GM19467 (cell line): ENCODE data around the gene OSBPL10.
A peak's percentile ranks its signal among the peaks of the same experiment; 100 is the strongest.

Experiments used
- ATAC-seq: cut with Tn5 transposase; IDR thresholded peaks from one replicate; pipeline ENCODE4 v1.9.1; 2021; ENCODE audit warnings: mild to moderate bottlenecking, moderate library complexity; ENCODE audit not compliant: unreplicated experiment

Gene OSBPL10

GRCh38 chr3:31959951-31960792 lies 20.9 kb downstream of the OSBPL10 start:
- ATAC-seq = peak; percentile 35

DNA sequence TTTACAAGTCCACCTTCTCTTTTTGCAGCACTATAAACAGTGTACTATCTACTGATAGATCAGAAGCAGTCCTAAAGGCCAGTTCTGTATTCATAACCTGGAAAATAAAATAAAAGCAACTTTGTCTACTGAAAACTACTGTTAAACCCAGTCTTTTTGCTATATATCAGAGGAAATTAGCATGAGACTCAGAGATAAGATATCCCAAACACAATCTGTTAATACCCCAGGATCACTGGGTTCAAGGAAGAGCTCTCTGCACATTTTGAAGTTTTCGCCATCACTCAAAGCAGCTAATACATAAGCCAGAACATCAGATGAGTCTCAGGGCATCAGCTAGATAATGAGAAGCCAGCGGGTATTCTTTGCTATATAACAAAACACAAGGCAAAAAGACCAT lies 21.8 kb downstream of the OSBPL10 start:
- ATAC-seq = no peak

DNA sequence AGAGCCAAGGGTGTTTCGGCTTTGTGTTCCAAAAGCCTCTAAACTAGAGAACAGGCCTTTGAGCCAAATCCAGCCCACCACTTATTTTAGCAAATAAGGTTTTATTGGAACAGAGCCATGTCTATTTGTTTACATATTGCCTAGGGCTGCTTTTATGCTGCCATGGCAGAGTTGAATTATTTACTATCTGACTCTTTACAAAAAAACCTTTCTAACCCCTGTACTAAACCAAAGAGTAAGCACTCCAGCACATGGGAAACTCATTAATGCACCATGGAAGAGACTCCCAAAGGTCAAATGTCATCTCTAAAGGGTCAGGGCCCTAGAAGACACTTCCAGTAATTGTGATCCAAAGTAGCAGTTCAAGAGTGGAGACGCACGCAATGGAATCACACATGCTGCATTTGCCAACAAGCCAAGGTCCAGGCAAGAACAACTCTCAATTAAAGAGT lies 22.3 kb downstream of the OSBPL10 start:
- ATAC-seq = no peak

GRCh38 chr3:31957106-31957505 lies 24.0 kb downstream of the OSBPL10 start:
- no peak for ATAC-seq

- no peak for ATAC-seq
These were observed 25.5 kb downstream of the OSBPL10 start for GRCh38 chr3:31955581-31955980.

DNA sequence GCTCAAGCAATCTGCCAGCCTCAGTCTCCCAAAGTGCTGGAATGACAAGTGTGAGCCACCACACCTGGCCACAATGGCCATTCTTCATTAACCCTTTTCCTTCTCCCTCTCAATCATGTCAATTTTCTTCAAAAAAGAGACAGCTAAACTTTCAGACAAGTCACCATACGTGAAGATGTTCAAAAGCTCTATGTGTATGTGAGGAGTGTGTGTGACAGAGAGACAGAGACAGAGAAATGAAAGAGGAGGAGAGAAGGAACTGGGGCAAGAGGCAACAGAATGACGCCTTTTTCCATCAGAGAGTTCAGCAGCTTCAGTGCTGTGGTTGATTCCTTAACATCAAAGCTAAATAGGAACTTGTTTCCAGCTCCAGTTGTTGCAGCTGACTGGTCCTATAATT lies 27.4 kb downstream of the OSBPL10 start:
- no peak for ATAC-seq

- ATAC-seq = no peak
These were observed 28.0 kb downstream of the OSBPL10 start for GRCh38 chr3:31953091-31953490.

DNA sequence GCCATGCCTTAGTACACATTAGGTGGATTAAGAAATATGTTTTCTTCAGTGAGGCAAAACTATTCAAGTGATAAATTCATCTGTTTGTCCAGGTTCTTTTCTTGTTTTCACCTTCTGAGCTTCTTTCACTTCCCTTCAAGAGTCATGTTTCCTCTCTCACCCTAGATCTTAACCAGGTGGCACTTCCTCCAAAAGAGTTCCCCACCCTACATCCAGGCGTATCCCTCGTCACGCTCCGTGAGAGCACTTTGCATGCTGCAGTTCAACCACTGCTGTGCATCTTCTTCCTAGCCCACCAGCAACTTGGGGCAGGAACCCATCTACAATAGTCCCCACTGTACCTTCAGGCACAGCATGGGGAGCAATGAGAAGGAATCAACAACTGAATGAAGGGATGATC lies 28.9 kb downstream of the OSBPL10 start:
- peak; percentile 91 for ATAC-seq

GRCh38 chr3:31948280-31948679 lies 32.8 kb downstream of the OSBPL10 start:
- ATAC-seq = no peak

DNA sequence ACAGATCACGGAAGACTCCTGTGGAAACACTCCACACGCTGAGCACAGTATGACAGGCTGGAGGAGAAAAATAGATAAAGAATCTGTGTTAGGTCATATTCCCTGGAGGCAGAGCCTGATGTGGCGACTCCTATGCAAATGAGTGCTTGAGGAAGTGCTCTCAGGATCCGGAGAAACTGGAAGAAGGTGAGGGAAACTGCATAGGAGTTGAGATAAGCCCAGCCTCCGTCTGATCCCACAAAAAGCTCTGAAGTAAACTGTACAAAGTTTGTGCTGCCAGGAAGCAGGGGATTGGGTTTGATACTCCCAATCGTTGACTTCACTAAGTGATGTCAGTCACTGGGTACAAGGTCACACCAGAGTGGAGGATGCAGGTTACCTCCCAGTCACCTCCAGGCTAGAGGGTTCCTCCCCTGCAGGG lies 33.4 kb downstream of the OSBPL10 start:
- ATAC-seq = no peak

GRCh38 chr3:31947162-31947561 lies 33.9 kb downstream of the OSBPL10 start:
- no peak for ATAC-seq

DNA sequence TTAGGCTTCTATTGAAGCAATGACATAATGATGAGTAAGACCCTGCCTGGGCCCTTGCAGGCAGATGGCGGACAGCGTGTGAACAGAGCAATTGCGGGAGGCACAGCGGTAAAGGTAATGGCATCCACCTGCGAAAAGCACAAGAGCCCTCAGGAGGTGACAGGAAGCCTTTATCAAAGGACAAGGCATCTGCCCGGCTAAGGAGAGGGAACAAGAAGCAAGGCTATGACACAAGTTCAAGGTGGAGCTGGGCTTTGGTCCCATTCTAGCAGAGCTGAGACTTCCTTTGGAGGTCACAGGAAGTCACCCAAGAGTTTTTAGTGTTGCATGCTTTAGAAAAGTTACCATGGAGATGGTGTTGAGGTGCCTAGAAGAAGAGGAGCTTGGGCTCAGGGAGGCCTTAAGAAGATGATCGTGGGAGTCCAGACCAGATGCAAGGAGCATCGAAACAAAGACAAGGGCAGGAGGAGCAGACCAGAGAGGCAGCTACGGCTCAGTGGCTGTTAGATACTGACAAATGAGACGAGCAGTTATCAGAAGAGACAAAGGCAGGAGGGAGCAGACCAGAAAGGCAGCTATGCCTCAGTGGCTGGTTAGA lies 34.5 kb downstream of the OSBPL10 start:
- no peak for ATAC-seq

DNA sequence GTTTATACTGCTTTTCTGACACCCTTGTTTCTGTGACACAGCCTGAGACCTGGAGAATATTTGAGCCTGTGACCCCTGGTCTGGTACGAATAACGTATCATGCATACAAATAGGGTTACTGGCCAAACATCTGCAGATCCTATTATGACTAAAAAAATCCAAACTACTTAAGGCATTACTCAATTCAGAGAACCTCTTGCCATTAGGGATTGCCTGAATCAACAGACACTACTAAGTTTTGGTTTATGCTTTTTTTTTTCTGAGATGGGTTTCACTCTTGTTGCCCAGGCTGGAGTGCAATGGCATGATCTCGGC lies 35.4 kb downstream of the OSBPL10 start:
- no peak for ATAC-seq

GRCh38 chr3:31943041-31943440 lies 38.0 kb downstream of the OSBPL10 start:
- ATAC-seq = no peak

GRCh38 chr3:31942446-31942845 lies 38.6 kb downstream of the OSBPL10 start:
- ATAC-seq = no peak

DNA sequence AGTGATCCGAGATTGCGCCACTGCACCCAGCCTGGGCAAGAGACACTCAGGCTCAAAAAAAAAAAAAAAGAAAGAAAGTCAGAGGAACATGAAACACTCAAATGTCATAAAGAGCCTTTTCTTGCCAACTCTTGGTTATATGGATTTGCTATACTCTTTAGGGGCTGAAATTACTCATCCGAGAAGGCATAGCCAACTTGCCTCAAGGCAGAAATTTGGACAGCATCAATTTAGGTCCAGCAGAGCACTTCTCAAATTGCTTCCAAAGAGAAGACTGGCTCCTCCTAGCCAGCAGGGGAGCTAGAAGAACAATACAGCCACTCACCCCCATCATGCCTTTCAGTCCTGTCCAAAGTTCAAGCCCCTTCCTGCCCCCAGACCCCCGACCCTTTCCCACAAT lies 43.8 kb downstream of the OSBPL10 start:
- ATAC-seq = no peak

DNA sequence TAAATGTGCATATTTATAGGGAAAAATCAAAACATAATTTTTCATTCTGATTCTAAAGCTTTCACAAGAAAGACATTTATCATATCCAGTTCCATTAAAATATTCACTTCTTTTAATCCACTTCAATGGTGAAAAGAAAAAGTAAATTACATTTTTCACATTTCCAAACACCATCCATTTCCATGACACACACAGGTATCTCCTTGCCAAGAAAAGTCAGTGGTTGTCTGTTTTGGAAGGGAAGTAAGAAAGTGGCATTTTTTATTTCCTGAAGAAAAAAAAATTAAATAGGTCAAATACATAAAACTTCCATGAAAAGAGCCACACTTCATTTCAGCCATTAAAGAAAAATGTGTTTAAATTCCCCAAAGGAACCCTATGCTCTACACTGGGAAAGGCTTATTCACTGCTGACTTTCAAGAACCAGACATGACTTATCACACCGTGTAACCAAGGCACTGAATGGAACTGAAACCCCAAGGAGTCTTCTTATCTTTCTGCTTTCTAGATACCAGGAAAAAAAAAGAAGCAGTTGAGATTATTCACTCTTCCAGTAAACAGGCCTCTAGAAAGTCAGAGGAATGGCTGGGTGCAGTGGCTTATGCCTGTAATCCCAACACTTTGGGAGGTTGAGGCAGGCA lies 44.5 kb downstream of the OSBPL10 start:
- ATAC-seq = no peak

DNA sequence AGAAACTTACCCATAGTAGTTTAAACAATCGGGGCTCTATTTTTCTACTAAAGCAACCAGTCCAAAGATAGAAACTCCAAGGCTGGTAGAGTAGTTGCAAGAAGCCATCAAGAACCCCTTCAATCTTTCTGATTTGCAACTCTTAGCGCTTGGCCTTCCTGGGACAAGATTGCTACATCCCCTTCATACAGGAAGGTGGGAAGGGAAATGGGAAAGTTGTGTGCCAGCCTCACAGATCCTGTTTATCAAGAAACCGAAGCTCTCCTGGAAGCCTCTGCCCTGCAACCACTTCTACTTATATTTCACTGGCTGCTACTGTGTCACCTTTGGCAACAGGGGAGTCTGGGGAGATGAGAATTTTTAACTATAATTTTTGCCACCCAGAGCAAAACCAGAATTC lies 46.2 kb downstream of the OSBPL10 start:
- no peak for ATAC-seq

- no peak for ATAC-seq
These were observed 47.0 kb downstream of the OSBPL10 start for GRCh38 chr3:31934018-31934417.

DNA sequence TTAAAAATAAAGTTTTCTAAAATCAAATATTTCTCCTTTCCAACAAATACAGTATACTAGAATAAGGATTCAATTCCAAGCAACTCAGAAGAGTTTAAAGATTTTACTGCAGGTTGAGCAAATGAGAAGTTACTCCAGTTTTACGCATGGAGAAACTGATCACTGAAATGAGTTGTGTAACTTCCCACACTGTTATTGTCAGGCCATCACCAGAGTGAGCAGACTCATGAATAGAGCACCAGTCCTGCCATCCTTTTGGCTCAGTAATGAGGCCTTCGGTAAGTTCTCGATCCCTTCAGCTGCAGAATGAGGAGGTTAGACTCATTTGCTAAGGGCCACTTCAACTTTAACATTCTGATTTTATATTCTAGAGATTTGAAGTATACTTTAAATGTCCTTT lies 48.1 kb downstream of the OSBPL10 start:
- no peak for ATAC-seq

GRCh38 chr3:31929826-31930502 lies 51.1 kb downstream of the OSBPL10 start:
- no peak for ATAC-seq

GRCh38 chr3:31927811-31928210 lies 53.3 kb downstream of the OSBPL10 start:
- no peak for ATAC-seq
